NCI-H526 treated with DMSO at 0.1 percent for 48 hours (cell line): ENCODE measurements around the gene TAS2R38.
A peak's percentile ranks its signal among the peaks of the same experiment; 100 is the strongest.

ENCODE experiments used
- DNase-seq: peaks from one replicate; lab custom pipeline; 2025; lab: John Stamatoyannopoulos, UW

TAS2R38 gene

DNA sequence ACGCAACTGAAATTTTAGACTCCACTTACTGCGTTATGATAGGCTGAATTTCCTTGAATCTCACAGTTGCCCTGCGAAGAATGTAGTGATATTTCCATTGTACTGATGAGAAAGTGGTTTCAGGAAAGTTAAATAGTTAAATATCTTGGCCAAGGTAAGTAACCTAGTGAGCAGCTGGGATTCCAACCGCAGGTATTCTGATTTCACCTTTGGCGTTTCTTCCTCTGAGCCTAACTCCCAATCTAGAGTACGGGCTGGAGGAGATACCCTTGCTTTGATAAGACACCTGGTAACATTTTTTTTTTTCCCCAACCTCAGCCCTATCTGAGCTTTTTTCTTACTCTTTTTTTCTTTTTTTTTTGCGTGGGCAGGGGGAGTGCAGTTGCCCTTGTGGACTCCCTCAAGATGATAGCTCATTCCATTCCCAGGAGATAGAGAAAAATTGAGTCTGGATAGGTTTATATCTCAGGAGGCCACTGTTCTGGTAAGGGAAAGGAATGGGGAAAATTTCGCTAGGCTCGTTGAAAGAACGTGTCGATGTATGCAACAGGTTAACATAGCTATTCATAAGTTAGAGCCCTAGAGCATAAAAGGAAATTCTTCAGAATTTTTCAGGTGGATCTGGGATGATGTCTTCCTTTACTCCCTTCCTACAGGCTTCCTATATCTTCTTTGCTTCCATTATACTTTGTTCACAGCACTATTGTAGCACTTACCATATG, 3.1 kb upstream of the TAS2R38 start:
- no peak for DNase-seq

DNA sequence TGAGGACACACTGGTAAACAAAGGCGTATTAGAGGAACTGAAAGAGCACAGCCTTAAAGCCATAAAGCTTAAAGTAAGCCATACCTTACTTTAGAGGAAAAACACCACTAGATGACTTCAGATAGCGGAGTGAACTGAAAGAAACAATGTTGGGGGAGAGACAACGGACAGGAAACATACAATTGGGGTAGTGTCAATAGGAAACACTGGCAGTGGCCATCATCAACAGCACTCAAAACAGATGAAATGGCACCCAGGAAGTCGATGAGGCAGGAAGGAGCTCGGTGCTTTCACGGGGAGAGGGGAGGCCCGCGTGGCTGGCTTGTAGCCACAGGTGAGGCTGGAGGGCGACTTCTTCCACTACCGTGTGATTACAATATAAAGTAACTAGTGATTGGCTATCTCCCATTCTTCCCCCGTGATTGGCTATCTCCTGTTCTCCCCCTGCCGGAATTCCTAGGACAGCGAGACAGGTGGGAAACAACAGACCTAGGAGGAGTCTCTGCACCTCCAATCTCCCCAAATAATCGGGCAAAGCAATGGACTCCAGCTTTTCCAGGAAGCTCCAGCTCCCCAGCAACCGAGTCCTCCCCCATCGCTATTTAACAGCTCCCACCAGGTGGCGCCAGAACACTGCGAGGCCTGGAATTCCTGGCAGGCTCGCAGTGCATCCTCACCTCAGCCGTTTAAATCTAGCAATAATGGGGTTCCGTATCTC, 2.4 kb upstream of the TAS2R38 start:
- DNase-seq = peak; percentile 59

DNA sequence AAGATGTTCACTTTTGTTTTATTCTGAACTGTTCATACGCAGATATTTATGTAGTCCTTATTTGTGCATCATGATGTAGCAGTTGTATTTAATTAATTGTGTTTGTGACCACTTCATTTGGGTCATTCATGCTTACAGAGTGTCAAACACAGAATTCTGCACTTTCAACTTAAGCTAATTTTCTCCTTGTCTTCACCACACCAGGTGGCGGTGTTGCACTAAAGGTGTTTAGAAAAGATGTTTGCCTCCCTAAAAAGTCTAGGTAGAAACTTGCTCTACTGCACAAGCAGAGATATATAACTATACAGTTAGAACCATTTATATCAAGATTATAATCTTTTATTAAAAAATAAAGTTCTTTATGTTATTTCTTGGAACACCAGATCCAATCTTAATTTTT, 1.3 kb upstream of the TAS2R38 start:
- peak; percentile 12 for DNase-seq

DNA sequence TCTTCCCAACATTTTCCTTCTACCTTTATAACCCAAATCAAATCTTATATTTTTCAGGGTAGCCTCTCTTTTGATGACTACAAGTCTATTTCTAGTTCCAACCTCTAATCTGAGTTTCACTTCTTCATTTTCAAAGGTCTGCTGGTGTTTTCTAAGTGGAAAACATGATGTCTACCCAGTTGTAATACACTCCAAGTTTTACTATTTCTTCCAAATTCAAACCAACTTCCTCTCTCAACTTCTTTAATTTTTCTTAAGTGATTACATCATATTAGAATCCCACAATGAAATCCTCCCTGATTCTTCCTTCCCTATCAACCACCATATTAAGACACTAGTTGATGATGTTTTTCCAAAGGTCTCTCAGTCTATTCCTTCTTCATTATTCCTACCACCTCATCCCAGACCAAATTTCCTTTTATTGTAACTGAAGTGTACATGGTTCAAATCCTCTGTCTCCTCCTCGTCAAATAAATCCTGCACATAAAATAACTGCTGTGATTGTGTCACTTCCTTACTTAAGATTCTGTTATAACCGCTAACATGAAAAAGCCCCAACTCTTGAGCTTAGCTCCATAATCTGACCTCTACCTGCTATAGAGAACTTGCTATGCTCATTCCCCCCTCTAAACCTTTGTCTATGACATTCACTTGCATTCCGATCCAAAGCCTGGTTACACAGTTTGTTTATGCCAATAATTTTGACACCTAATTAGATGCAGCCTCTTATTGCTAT, 12.7 kb downstream of the TAS2R38 start:
- no peak for DNase-seq

DNA sequence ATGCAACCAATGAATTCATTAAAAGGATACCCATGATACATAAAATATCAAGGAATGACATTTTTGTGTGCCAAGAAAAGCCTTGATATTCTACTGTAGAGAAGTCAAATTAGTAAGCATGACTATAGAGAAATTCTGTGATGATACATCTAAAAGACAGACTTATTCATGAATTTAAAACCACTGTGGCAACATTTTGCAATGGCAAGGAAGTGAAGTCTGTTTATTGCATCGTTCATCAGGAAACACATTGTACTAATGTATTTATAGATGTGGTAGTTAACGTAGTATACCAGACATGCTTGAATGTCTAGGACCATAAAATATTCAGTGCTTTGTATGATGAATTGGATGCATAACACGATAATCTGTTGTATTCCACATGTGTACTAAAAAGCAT, 17.5 kb downstream of the TAS2R38 start:
- no peak for DNase-seq

DNA sequence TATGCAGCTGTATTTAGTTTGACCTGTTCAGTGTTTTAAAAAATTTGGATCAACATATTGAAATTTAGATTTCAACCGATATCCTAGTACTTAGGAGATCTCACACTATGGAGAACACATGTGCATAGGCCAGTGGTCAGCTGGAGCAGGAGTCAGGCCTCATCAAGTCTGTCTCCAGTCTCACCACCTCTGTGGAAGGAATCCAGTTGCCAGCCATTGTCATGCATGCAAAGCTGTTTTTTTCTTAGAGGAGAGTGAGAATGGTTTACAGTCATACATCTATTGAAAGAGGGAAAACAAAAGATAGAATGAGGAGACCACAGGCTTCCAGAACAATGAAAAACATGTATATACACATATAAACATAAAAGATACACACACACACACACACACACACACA, 19.2 kb downstream of the TAS2R38 start:
- no peak for DNase-seq

DNA sequence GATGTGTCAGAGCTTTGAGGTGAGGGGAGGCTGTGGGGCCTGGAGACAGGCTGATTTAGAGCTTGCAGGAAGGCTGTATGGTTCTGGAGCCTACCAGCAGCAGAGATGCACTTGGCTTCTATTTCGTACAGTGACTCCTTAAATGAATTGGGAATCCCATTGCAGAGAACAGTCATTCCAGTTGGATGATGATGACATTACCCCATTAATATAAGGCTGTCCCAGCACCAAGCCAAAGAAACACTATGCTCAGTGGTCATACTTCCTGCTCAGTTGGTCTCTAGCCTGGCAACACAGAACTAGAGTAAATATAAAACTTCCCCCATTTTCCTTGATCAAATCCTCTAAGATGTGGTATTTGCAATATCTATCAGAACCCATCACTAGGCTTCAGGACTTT, 21.1 kb downstream of the TAS2R38 start:
- DNase-seq = no peak

DNA sequence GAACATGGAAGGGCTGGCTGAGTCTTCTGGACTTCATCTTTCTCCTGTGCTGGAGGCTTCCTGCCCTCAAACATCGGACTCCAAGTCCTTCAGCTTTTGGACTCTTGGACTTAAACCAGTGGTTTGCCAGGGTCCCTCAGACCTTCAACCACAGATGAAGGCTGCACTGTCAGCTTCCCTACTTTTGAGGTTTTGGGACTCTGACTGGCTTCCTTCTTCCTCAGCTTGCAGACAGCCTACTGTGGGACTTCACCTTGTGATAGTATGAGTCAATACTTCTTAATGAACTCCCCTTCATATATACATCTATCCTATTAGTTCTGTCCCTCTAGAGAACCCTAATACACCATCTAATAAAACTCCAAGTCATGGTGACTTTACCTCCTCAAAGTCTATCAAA, 22.8 kb downstream of the TAS2R38 start:
- no peak for DNase-seq

DNA sequence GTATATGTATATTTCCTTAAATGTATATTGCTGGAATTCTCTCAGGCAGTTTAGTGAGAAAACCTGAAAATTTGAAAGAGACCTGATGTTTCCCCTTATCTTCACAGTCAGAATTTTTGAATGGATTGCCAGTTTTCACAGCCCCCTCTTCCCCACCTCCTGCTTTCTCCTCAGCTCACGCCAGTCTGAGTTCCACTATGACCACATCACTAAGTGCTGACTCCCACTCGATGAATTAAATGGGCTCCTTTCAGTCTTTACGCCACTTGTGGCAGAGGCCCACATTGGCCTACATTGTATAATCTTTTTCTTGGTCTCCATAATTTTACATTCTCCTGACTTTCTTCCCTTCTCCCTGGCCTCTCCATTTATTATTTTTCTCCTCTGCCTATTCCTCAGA, 23.7 kb downstream of the TAS2R38 start:
- no peak for DNase-seq

DNA sequence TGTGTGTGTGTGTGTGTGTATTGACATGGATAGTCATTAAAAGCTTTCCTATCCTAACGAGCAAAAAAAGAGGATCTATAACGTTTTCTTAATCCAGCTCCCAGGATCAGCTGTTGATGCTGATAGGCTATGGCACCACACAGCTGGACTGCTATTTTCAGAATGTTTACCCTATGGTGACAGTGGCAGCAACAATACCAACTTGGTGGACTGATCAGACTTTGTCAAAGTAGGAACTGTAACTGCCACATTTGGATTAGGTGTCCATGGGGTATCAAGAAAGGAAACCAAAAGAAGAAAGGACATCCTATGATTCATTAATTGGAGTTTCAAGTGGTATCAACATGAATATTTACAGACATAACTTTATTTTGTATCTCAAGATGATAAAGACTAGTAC, 24.1 kb downstream of the TAS2R38 start:
- no peak for DNase-seq

DNA sequence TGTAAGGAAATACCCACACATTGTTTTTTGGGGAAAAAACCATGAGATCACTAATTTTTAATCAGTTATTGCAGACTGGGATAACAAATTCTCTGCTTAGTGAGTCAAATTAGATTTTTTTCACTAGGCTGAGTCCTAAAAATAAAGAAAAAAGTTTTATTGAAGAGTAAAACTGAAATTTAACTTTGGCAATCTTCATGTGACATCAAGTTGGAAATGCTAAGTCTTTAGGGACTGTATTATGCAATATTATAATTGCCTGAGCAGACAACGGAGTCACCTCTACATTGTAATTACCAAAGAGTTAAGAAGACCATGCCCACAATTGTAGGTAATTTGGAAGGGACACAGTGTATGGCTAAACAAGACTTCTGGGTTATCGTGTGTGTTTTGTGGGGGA, 24.6 kb downstream of the TAS2R38 start:
- DNase-seq = no peak

DNA sequence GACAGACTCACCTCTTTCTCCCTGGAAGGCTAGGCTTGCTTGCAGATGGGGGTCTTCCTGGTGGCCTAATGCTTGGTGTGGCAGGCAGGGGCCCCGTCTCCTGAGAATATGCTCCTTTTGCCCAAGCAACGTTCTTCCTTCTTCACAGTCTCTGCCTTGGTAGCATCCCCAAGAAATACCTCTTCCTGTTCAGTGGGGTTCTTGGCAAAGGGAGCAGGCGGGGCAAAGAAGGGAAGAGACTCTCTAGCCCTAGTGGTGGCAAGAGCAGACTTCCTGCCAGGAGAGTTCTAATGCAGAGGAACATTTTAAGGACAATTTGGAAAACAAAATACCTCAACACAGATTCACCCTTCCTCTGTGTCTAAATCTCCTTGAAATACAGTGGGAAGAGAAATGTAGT, 26.8 kb downstream of the TAS2R38 start, which contains the start of gene CLEC5A:
Gene CLEC5A (minus strand): TSS at position 179 of the 400 bp plus-strand sequence. CDS start 682 bp downstream, outside the sequence.
- DNase-seq = no peak

DNA sequence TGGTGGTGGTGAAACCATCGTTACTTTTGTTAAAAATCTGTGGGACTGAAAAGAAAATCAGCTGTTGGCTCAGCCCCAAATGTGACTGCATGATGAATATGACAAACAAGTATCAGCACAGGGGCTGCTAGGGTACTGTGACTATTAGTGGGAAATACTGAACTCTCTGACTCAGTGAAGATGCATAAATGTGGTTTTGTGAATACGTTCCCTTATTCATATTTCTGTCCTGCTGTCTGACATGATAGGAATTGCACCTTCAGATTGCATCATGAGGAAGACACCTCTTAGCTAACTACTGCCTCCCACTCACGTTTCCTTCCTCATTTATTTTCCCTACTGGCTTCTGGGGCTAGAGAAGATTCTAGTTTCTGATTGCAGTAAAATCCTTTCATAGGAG, 28.2 kb downstream of the TAS2R38 start:
- DNase-seq = no peak

DNA sequence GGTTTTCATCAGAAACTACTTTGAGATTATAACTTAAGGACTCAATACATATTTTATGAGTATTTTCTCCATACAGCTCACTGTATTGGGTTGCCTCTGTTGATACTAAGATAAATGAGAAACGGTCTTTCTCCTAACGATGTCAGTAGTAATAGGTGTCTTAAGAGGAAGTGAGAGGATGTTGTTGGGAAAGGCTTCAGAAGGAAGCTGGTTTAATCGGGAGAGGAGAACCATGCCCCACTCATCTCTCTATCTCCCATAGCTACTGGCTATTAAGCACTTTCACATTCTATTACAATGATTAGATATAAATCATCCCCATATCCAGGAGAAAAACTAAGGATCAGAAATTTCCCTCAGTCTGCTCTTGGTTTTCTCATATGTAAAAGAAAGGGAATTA, 28.8 kb downstream of the TAS2R38 start:
- DNase-seq = no peak

DNA sequence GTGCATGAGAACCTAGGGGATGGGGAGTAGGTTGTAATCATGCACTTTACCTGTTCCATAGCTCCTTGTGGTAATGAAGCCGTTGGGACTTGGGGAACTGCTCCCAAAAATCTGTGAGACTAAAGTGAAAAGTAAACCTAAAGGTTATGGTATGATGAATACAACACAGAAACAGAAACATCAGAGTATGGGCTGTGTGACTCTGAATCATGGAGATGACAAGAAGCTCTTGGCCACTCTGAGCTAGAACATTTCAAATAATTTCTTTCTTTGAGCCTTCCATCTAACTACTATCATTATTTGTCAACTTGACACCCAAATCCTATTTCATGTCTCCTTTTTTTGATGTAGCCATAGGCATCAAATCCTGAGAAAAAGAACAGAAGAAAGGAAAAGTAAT, 29.7 kb downstream of the TAS2R38 start:
- DNase-seq = no peak

DNA sequence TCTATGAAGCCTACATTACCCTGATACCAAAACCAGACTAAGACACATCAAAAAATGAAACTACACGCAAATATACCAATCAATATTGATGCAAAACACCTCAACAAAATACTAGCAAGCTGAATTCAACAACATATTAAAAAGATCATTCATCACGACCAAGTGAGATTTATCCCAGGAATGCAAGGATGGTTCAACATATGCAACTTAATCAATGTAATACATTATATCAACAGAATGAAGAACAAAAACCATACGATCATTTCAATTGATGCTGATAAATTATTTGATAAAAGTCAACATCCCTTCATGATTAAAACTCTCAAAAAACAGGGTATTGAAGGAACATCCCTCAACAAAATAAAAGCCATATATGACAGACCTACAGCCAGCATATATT, 32.5 kb downstream of the TAS2R38 start:
- DNase-seq = no peak

DNA sequence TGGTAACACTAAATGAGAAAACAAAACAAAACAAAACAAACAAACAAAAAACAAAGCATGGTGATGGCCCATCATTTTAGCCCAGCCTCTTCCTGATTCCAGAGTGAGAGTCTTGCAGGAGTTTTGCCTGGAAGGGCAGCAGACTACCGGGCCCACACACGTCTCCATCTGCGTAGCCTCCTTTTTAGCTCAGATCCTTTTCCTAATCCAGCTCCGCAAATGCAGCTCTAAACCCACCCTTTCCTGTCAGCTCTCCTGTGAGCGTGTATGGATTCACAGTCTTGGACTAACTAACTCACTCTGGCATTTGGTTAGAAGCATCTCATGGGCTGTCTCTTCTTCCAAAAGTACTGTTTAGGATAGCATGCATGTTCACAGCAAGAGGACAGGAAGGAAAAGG, 43.4 kb downstream of the TAS2R38 start:
- DNase-seq = no peak

DNA sequence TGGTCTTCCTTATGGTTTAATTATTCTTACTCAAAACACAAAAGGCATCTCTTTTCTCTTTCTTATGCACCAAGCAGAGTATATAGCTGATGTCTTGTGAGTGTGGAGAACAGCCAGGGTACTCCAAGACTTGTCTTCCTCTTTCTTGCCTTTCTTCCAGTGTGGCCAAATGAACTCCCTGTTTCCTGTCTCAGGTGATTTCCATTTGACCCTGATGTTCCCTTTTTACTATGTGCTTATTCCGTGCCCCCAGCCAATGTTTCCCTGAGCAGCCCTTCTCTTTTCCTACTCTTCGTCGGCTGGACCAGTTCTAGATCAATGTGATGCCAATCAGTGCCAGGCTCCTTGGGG, 44.8 kb downstream of the TAS2R38 start:
- no peak for DNase-seq

DNA sequence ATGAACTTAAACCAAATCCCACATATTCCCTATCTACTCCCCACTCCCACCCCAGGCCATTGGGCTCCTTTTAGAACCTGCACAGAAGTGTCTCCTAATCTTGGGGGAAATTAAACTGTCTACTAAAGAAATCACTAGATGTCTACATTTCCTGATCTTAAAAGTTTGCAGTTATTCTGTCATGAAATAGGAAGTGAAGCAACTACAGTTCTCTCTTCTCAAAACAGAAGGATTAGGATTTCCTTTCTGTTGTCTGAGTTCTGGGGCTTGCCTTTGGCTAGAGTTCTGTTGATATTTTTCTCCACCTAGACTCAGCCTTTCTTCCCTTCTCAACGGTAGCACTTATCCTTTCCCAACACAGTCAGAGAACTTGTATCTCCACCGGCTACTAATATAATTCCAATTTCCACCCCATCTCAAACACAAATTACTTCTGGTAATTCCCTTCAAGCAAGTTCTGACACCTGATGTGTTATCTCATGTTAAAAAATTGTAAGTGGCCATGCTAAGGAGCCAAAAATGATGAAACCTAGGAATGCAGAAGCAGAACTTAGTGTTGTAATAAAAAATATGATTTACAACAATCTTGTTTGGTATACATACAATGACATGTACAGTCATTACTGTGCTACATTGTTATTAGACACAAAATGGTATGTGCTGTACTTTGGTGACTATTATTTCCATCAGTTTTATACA, 45.3 kb downstream of the TAS2R38 start:
- DNase-seq = no peak
